ENCODE measurements around the gene C19orf73.

C19orf73 gene

DNA sequence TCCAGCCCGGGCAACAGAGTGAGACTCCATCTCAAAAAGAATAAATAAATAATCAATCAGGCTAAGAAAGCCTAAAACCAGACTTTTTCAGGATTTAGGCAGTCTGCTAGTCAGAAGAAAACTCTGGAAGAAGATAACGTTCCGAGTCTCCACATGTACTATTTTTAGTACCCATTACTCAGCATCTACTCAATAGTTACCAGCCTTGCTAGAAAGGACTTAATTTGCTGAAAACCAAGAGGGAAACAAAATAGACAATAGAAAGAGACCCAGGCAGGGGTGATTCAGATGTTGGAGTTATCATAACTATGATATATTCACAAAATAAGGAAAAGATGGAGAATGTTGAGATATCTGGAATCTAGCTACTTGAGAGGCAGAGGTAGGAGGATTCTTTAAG, 8.4 kb downstream of the C19orf73 start:
- no peaks in the 10 kb centered on the region for H3K27me3 ChIP-seq (ENCODE audit: insufficient read depth, low read length)
- no peak overlapping the region for H3K4me3 ChIP-seq (ENCODE audit: low read length)
- H3K36me3 ChIP-seq (ENCODE audit: insufficient read depth, low read length): peaks cover 42% of the 10 kb centered on the region
- H3K4me1 ChIP-seq (ENCODE audit: insufficient read depth, low read length): peaks cover 3% of the 10 kb centered on the region
- no peak overlapping the region for H2AFZ ChIP-seq (ENCODE audit: low read depth, low read length)
- no peaks in the 10 kb centered on the region for H3K9me3 ChIP-seq (ENCODE audit: low read length)

DNA sequence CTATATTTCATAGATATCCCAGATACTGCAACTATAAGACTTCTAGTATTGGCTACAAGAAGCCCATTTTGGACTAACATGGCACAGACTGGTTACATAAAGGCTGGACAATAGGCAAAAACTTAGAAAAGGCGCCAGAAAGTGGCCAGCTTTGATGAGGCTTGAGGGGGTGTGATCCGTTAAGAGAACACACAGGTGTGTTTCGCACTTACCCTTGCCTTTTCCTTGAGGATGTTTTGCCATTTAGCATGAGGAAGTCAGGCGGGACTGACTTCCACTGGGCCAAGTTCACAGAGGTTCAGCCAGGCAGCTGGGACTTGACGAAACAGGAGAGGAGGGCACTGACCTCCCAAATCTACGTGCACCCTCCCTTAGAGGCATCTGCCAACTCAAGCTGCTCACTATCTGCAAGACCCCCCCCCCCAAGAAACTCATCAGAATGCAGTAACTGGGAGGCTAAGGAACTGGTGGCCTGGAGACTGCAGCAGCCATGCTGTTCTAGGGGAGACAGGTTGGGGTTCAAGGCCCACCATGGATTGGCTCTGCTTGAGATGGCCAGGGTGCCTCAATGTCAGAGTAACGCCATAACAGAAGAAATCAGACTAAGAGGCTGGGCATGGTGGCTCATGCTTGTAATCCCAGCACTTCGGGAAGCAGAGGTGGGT, 9.2 kb downstream of the C19orf73 start:
- H3K9me3 ChIP-seq (ENCODE audit: low read length): no peaks in the 10 kb centered on the region
- H3K36me3 ChIP-seq (ENCODE audit: insufficient read depth, low read length): peaks cover 49% of the 10 kb centered on the region
- H3K4me1 ChIP-seq (ENCODE audit: insufficient read depth, low read length): peaks cover 3% of the 10 kb centered on the region
- H2AFZ ChIP-seq (ENCODE audit: low read depth, low read length): no peak overlapping the region
- no peaks in the 10 kb centered on the region for H3K27me3 ChIP-seq (ENCODE audit: insufficient read depth, low read length)
- no peak overlapping the region for H3K4me3 ChIP-seq (ENCODE audit: low read length)

DNA sequence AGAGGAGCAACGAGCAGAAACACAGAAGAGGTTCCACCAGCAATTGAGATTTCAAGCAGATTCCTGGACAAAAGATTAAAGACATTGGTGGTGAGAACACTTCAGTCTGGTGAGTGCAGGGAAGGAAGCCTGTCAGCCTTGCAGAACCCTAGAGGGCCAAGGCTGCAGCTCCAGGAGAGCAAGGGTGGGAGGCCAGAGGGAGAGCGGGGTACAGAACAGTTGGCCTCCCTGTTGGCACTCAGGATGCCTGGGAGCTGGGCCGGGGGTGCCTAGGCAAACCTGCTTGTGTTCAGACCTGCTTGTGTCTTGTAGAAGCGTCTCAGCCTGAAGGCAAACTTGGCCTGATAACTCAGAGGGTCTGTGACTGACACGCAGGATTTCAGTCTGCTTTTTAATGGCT, 9.9 kb downstream of the C19orf73 start:
- no peaks in the 10 kb centered on the region for H3K27me3 ChIP-seq (ENCODE audit: insufficient read depth, low read length)
- H3K4me1 ChIP-seq (ENCODE audit: insufficient read depth, low read length): peaks cover 3% of the 10 kb centered on the region
- no peaks in the 10 kb centered on the region for H3K9me3 ChIP-seq (ENCODE audit: low read length)
- H3K36me3 ChIP-seq (ENCODE audit: insufficient read depth, low read length): peaks cover 55% of the 10 kb centered on the region
- no peak overlapping the region for H2AFZ ChIP-seq (ENCODE audit: low read depth, low read length)
- H3K4me3 ChIP-seq (ENCODE audit: low read length): no peak overlapping the region

- H3K27me3 ChIP-seq (ENCODE audit: insufficient read depth, low read length): no peaks in the 10 kb centered on the region
- H3K36me3 ChIP-seq (ENCODE audit: insufficient read depth, low read length): peaks cover 64% of the 10 kb centered on the region
- no peaks in the 10 kb centered on the region for H3K4me1 ChIP-seq (ENCODE audit: insufficient read depth, low read length)
- no peaks in the 10 kb centered on the region for H3K9me3 ChIP-seq (ENCODE audit: low read length)
- no peak overlapping the region for H2AFZ ChIP-seq (ENCODE audit: low read depth, low read length)
- H3K4me3 ChIP-seq (ENCODE audit: low read length): no peak overlapping the region
Observed at GRCh38 chr19:49107625-49108459, 11.1 kb downstream of the C19orf73 start.

DNA sequence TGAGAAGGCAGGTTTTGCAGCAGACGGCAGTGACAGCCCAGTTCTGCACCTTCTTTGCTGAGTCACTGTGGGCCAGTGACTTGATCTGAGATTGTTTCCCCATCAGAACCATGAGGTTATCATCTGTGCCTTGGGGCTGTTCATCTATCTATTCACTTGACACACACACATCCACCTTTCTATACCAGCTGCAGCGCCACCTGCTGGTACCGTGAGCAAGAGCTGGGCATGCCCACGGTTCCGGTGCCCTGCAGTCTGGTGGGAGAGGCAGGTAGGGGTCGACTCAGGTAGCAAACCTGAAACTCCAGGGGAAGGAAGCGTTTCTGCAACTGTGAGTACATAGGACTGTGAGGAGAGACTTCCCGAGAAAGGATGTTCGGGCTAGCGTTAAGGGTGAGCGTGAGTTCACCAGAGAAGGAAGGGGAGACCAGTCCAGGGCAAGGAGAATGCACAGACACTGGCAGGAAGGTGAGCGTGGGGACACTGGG, 12.3 kb downstream of the C19orf73 start:
- Histone ChIP-seq H3K36me3 (ENCODE audit: insufficient read depth, low read length) (peaks cover 71% of the 10 kb centered on the region), H3K27me3 (ENCODE audit: insufficient read depth, low read length) (no peaks in the 10 kb centered on the region)

GRCh38 chr19:49104229-49104864, 14.6 kb downstream of the C19orf73 start:
- no peaks in the 10 kb centered on the region for H3K4me1 ChIP-seq (ENCODE audit: insufficient read depth, low read length)

More for the DNA sequence above, 12.3 kb downstream of the C19orf73 start:
- Histone ChIP-seq H3K9me3 (ENCODE audit: low read length) (no peaks in the 10 kb centered on the region), H2AFZ (ENCODE audit: low read depth, low read length) (no peak overlapping the region), H3K4me1 (ENCODE audit: insufficient read depth, low read length) (no peaks in the 10 kb centered on the region), H3K4me3 (ENCODE audit: low read length) (no peak overlapping the region)

DNA sequence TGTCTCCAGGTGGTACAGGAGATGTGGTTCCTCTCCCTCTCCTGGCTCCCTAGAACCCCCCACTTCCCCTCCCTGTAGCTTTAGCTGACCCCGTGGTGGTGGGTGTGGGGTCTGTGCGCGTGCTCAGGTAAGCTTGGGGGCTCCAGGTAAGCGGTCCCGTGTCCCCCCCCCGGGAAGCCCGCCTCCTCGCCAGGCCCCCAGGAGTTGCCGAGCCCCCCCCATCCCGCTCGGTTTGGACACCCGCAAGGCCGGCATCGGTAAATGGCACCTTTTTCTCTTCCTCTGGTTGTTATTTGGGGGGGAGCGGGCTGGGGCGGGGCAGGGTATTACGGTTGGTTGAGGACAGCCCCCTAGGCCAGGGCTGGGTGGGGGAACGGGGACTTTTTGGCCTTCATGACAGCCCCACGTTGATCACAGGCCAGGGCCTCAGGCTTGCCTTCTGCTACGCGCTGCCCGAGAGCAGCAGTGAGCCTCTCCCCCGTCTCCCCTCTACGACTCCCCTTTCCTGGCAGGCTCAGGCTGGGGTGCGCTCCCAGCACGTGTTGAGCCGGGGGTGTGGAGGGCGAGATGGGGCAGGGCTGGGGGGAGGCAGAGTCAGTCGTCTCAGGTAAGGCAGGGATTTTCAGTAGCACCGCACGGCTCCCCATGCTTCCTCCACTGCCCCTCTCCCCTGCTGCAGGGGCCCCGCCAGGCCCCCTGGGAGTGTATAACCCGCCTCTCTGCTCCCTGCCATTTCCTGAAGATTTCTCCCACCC, 15.4 kb downstream of the C19orf73 start:
- Histone ChIP-seq H2AFZ (ENCODE audit: low read depth, low read length) (no peak overlapping the region), H3K4me1 (ENCODE audit: insufficient read depth, low read length) (no peaks in the 10 kb centered on the region), H3K27me3 (ENCODE audit: insufficient read depth, low read length) (no peaks in the 10 kb centered on the region), H3K36me3 (ENCODE audit: insufficient read depth, low read length) (peaks cover 82% of the 10 kb centered on the region), H3K9me3 (ENCODE audit: low read length) (no peaks in the 10 kb centered on the region), H3K4me3 (ENCODE audit: low read length) (no peak overlapping the region)

More at GRCh38 chr19:49104229-49104864, 14.6 kb downstream of the C19orf73 start:
- Histone ChIP-seq H2AFZ (ENCODE audit: low read depth, low read length) (no peak overlapping the region), H3K9me3 (ENCODE audit: low read length) (no peaks in the 10 kb centered on the region), H3K27me3 (ENCODE audit: insufficient read depth, low read length) (no peaks in the 10 kb centered on the region), H3K36me3 (ENCODE audit: insufficient read depth, low read length) (peaks cover 82% of the 10 kb centered on the region), H3K4me3 (ENCODE audit: low read length) (no peak overlapping the region)

GRCh38 chr19:49102303-49102702, 16.6 kb downstream of the C19orf73 start:
- Histone ChIP-seq H3K4me3 (ENCODE audit: low read length) (no peak overlapping the region), H2AFZ (ENCODE audit: low read depth, low read length) (no peak overlapping the region), H3K9me3 (ENCODE audit: low read length) (no peaks in the 10 kb centered on the region), H3K4me1 (ENCODE audit: insufficient read depth, low read length) (no peaks in the 10 kb centered on the region), H3K36me3 (ENCODE audit: insufficient read depth, low read length) (peaks cover 79% of the 10 kb centered on the region), H3K27me3 (ENCODE audit: insufficient read depth, low read length) (no peaks in the 10 kb centered on the region)

DNA sequence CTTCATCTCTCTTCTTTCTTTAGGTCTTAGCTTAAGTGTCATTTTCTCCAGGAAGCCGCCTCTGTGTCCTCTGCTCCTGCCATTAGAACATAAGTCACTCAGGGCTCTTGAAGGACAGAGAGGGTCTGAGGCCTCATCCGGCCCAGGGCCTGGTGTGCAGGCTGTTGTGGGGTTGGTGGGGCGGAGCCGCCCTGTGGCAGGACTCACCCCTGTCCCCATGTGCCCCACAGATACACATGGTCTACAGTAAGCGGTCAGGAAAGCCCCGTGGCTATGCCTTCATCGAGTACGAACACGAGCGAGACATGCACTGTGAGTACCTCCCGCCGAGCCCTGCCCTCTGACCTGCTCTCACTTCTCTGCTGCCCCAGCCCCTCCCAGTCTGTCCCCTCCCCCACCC, 17.8 kb downstream of the C19orf73 start:
- H3K4me1 ChIP-seq (ENCODE audit: insufficient read depth, low read length): no peaks in the 10 kb centered on the region
- no peak overlapping the region for H2AFZ ChIP-seq (ENCODE audit: low read depth, low read length)
- peaks cover 75% of the 10 kb centered on the region for H3K36me3 ChIP-seq (ENCODE audit: insufficient read depth, low read length)
- H3K27me3 ChIP-seq (ENCODE audit: insufficient read depth, low read length): no peaks in the 10 kb centered on the region
- H3K4me3 ChIP-seq (ENCODE audit: low read length): no peak overlapping the region
- no peaks in the 10 kb centered on the region for H3K9me3 ChIP-seq (ENCODE audit: low read length)

GRCh38 chr19:49098795-49099194, 20.1 kb downstream of the C19orf73 start:
- H3K4me1 ChIP-seq (ENCODE audit: insufficient read depth, low read length): peaks cover 3% of the 10 kb centered on the region
- H3K9me3 ChIP-seq (ENCODE audit: low read length): no peaks in the 10 kb centered on the region
- no peak overlapping the region for H3K4me3 ChIP-seq (ENCODE audit: low read length)
- peaks cover 76% of the 10 kb centered on the region for H3K36me3 ChIP-seq (ENCODE audit: insufficient read depth, low read length)
- no peaks in the 10 kb centered on the region for H3K27me3 ChIP-seq (ENCODE audit: insufficient read depth, low read length)
- no peak overlapping the region for H2AFZ ChIP-seq (ENCODE audit: low read depth, low read length)

DNA sequence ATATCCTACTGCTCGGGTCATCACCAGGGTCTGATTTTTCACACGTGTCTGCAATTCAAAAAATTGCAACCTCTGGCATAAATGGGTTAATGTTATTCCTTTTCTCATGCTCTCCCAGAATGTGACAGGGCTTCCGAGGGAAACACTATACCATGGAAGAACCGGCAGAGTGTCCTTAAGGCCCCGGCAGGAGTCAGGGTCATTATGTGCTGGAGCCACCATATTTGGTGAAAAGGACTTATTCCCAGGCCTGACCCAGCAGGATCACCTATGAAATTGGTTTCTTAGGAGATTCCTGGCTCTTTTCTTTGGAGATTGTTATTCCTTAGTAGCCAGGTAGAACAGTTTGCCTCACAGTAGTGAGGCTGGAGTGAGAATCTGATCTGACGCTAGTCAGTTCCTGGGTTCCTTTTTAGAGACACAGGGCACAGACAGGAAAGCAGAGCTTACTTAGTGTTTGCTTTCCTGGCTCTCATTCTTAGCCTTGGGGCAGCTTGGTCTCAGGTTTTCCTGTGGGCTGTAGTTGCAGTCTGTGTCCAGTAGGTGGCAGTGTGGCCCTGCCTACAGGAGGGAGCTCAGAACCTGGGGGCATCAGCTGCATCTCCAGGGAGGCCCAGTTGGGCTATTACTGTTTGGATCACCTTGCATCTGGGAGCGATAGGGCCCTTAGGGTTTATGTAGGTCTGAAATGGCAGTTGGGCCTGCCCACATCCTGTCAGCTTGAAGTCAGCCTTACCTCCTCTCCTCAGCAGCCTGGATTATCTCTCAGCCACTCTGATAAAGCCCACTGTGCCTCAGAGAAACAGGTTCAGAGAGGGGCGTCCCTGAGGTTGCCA, 21.3 kb downstream of the C19orf73 start:
- Histone ChIP-seq H3K27me3 (ENCODE audit: insufficient read depth, low read length) (no peaks in the 10 kb centered on the region), H2AFZ (ENCODE audit: low read depth, low read length) (no peak overlapping the region), H3K4me1 (ENCODE audit: insufficient read depth, low read length) (peaks cover 3% of the 10 kb centered on the region), H3K36me3 (ENCODE audit: insufficient read depth, low read length) (peaks cover 72% of the 10 kb centered on the region), H3K9me3 (ENCODE audit: low read length) (no peaks in the 10 kb centered on the region), H3K4me3 (ENCODE audit: low read length) (no peak overlapping the region)
